ENCODE data around the gene JPT2.

The JPT2 gene

DNA sequence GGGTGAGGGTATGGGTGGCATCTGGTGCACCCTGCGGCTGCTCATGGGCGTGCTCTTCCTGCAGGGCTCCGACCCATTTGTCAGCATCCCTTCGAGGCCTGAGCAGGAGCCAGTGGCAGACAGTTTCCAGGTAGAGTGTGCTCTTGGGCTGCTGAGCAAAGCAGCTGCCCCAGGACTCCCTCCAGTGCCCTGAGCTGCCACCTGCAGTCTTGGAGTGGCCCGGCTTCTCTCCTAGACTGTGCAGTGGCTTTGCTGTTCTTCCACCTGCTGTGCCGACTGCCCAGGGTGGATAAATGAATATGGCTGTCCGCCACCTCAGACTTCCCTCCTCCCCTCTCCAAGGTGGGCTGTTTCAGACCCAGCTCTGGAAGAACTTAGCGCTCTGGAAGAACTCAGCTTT, 10.8 kb upstream of the JPT2 start:
- TF ChIP-seq, protein P1, sequence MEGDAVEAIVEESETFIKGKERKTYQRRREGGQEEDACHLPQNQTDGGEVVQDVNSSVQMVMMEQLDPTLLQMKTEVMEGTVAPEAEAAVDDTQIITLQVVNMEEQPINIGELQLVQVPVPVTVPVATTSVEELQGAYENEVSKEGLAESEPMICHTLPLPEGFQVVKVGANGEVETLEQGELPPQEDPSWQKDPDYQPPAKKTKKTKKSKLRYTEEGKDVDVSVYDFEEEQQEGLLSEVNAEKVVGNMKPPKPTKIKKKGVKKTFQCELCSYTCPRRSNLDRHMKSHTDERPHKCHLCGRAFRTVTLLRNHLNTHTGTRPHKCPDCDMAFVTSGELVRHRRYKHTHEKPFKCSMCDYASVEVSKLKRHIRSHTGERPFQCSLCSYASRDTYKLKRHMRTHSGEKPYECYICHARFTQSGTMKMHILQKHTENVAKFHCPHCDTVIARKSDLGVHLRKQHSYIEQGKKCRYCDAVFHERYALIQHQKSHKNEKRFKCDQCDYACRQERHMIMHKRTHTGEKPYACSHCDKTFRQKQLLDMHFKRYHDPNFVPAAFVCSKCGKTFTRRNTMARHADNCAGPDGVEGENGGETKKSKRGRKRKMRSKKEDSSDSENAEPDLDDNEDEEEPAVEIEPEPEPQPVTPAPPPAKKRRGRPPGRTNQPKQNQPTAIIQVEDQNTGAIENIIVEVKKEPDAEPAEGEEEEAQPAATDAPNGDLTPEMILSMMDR (IDR thresholded peaks at IDR 0.05; ENCODE audit: low read depth, low read length, missing control alignments), result no peak
- Histone ChIP-seq H3K36me3 (replicated peaks) (peaks cover 88% of the 10 kb centered on the region), H3K27me3 (replicated peaks) (no peaks in the 10 kb centered on the region), H3K27ac (no peak overlapping the region), H3K4me3 (ENCODE audit: low read depth, low read length) (no peak overlapping the region)
- no peak for DNase-seq
- in situ Hi-C loops (cut with HindIII; ENCODE audit: low pct_ligation_motif_present, low sequenced_read_pairs), result no loop called here

DNA sequence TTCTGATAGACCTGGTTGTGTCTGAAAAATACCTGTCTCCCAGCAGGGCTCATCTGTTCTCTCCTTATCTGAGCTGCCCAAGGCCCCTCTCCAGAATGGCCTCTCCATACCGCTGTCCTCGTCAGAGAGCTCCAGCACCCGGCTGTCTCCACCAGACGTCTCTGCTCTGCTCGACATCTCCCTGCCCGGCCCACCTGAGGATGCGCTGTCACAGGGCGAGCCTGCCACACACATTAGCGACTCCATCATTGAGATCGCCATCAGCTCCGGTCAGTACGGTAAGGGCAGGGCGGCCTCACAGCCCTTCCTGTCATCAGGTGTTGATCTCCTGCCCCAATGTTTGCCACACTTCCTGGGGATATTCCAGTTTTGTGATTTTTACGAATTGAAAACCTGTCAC, 10.2 kb upstream of the JPT2 start:
- no peak overlapping the region for H3K27ac ChIP-seq
- no peak overlapping the region for H3K4me3 ChIP-seq (ENCODE audit: low read depth, low read length)
- H3K27me3 ChIP-seq (replicated peaks), result no peaks in the 10 kb centered on the region
- no peak for DNase-seq
- in situ Hi-C loops (cut with HindIII; ENCODE audit: low pct_ligation_motif_present, low sequenced_read_pairs), result no loop called here
- H3K36me3 ChIP-seq (replicated peaks), result peaks cover 86% of the 10 kb centered on the region
- TF ChIP-seq, protein P1 (IDR thresholded peaks at IDR 0.05; ENCODE audit: low read depth, low read length, missing control alignments), result no peak

- TF ChIP-seq, protein P1 (IDR thresholded peaks at IDR 0.05; ENCODE audit: low read depth, low read length, missing control alignments), result no peak
- no peak overlapping the region for H3K27ac ChIP-seq
- peaks cover 82% of the 10 kb centered on the region for H3K36me3 ChIP-seq (replicated peaks)
- H3K4me3 ChIP-seq (ENCODE audit: low read depth, low read length), result no peak overlapping the region
- in situ Hi-C loops (cut with HindIII; ENCODE audit: low pct_ligation_motif_present, low sequenced_read_pairs), result no loop called here
- no peak for DNase-seq
- no peaks in the 10 kb centered on the region for H3K27me3 ChIP-seq (replicated peaks)
These were observed 9.3 kb upstream of the JPT2 start for GRCh38 chr16:1668612-1669319.

DNA sequence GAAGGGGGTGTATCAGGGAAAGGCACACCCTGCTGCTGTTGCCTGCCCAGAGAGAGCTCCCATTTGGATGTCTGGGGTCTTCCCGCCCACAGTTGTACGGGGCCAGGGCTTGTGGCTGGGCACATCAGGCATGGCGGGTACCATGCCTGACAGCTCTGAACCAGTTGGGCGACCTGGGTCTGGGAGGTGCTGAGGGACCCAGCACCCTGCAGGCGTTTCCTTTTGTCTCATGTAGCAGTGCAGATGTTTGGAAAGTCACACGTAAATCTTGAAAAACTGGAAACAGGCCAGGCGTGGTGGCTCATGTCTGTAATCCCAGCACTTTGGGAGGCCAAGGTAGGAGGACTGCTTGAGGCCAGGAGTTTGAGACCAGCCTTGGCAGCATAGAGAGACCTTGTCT, 8.4 kb upstream of the JPT2 start:
- H3K27ac ChIP-seq, result no peak overlapping the region
- no peaks in the 10 kb centered on the region for H3K27me3 ChIP-seq (replicated peaks)
- H3K36me3 ChIP-seq (replicated peaks), result peaks cover 83% of the 10 kb centered on the region
- no peak overlapping the region for H3K4me3 ChIP-seq (ENCODE audit: low read depth, low read length)
- no peak for DNase-seq
- TF ChIP-seq, protein P1 (IDR thresholded peaks at IDR 0.05; ENCODE audit: low read depth, low read length, missing control alignments), result no peak
- in situ Hi-C loops (cut with HindIII; ENCODE audit: low pct_ligation_motif_present, low sequenced_read_pairs), result no loop called here

- no peak for DNase-seq
- H3K4me3 ChIP-seq (ENCODE audit: low read depth, low read length), result no peak overlapping the region
- peaks cover 78% of the 10 kb centered on the region for H3K36me3 ChIP-seq (replicated peaks)
- in situ Hi-C loops (cut with HindIII; ENCODE audit: low pct_ligation_motif_present, low sequenced_read_pairs), result no loop called here
- no peak overlapping the region for H3K27ac ChIP-seq
- no peaks in the 10 kb centered on the region for H3K27me3 ChIP-seq (replicated peaks)
- TF ChIP-seq, protein P1 (IDR thresholded peaks at IDR 0.05; ENCODE audit: low read depth, low read length, missing control alignments), result no peak
These were observed 7.7 kb upstream of the JPT2 start for GRCh38 chr16:1670371-1670770.

GRCh38 chr16:1670866-1671265, 7.2 kb upstream of the JPT2 start:
- TF ChIP-seq, protein P1 (IDR thresholded peaks at IDR 0.05; ENCODE audit: low read depth, low read length, missing control alignments), result no peak
- Histone ChIP-seq H3K27me3 (replicated peaks) (no peaks in the 10 kb centered on the region), H3K36me3 (replicated peaks) (peaks cover 78% of the 10 kb centered on the region), H3K4me3 (ENCODE audit: low read depth, low read length) (no peak overlapping the region), H3K27ac (no peak overlapping the region)
- DNase-seq, result no peak
- in situ Hi-C loops (cut with HindIII; ENCODE audit: low pct_ligation_motif_present, low sequenced_read_pairs), result no loop called here
